PC-3 (cell line): Measurements from ENCODE around the gene KLHL15. TPM values are rescaled to one million over a fixed set of nuclear protein-coding genes. Genes with fewer than 3 reads are reported as not detected.

Experiments used
- ATAC-seq: fragments of 200-7000 bp; cut with Tn5 transposase; 2 replicates; pipeline ENCODE4 v1.9.1; 2020; ENCODE audit warnings: mild to moderate bottlenecking, moderate library complexity
- BruUV-seq: library from RNA; stranded (reverse); fragments of 400-500 nt; replicated peaks from 2 replicates; lab custom pipeline; 2021; lab: Mats Ljungman, UMichigan
- CTCF ChIA-PET: fragments of 300-600 bp; sonication (Branson Sonifier 250); formaldehyde crosslinking; loops from one replicate; lab custom pipeline; 2022; ENCODE audit warnings: antibody characterized with exemption; lab: Charles Lee
- POLR2A ChIA-PET: fragments of 300-600 bp; sonication (Branson Sonifier 250); formaldehyde crosslinking; loops from one replicate; lab custom pipeline; 2022; ENCODE audit warnings: antibody characterized with exemption; ENCODE audit not compliant: unreplicated experiment; lab: Charles Lee
- DNase-seq: peaks from one replicate; pipeline ENCODE4 v3.0.0-alpha.2; 2015
- H2AFZ ChIP-seq: fragments of 300-600 bp; sonication (generic); 2 replicates; pipeline ENCODE4 v1.6.0; 2016; ENCODE audit warnings: antibody characterized with exemption, low read length
- H3F3A ChIP-seq: fragments of 300-600 bp; sonication (generic); one replicate; pipeline ENCODE4 v1.6.0; 2017; ENCODE audit warnings: antibody characterized with exemption, low read length, control low read depth, mild to moderate bottlenecking; ENCODE audit not compliant: unreplicated experiment
- H3K27ac ChIP-seq: fragments of 300-600 bp; sonication (generic); 2 replicates; pipeline ENCODE4 v1.5.1; 2016; ENCODE audit warnings: mild to moderate bottlenecking, low read length
- H3K27me3 ChIP-seq: fragments of 300-600 bp; sonication (generic); 2 replicates; pipeline ENCODE4 v1.6.1; 2016; ENCODE audit warnings: low read length, mixed read lengths
- H3K36me3 ChIP-seq: fragments of 300-600 bp; sonication (generic); 2 replicates; pipeline ENCODE4 v1.6.1; 2016; ENCODE audit warnings: low read depth, mixed run types, low read length, mixed read lengths
- H3K4me1 ChIP-seq: fragments of 300-600 bp; sonication (generic); 2 replicates; pipeline ENCODE4 v1.5.1; 2016; ENCODE audit warnings: low read length; ENCODE audit not compliant: insufficient read depth
- H3K4me2 ChIP-seq: fragments of 300-600 bp; sonication (generic); 2 replicates; pipeline ENCODE4 v1.6.0; 2016; ENCODE audit warnings: low read length
- H3K4me3 ChIP-seq: fragments of 300-600 bp; sonication (generic); 2 replicates; pipeline ENCODE4 v1.5.1; 2016; ENCODE audit warnings: mild to moderate bottlenecking, low read length, mixed read lengths
- H3K79me2 ChIP-seq: fragments of 300-600 bp; sonication (generic); 2 replicates; pipeline ENCODE4 v1.6.1; 2017; ENCODE audit warnings: low read length, mixed read lengths
- H3K9ac ChIP-seq: fragments of 300-600 bp; sonication (generic); 2 replicates; pipeline ENCODE4 v1.6.0; 2016; ENCODE audit warnings: mild to moderate bottlenecking, low read length
- H3K9me2 ChIP-seq: fragments of 300-600 bp; sonication (generic); replicated peaks from 2 replicates; pipeline ENCODE4 v1.6.1; 2016; ENCODE audit warnings: mixed run types, low read length, mixed read lengths
- H3K9me3 ChIP-seq: fragments of 300-600 bp; sonication (generic); 2 replicates; pipeline ENCODE4 v1.6.1; 2016; ENCODE audit warnings: low read length, mixed read lengths
- H4K20me1 ChIP-seq: fragments of 300-600 bp; sonication (generic); 2 replicates; pipeline ENCODE4 v1.6.1; 2016; ENCODE audit warnings: low read length, mixed read lengths
- CTCF ChIP-seq: fragments of 300-600 bp; sonication (generic); conservative IDR thresholded peaks from 2 replicates; pipeline ENCODE4 v1.5.1; 2017; ENCODE audit warnings: antibody characterized with exemption, low read depth, mild to moderate bottlenecking, low read length
- EZH2 ChIP-seq: fragments of 300-600 bp; sonication (generic); IDR thresholded peaks from one replicate; pipeline ENCODE4 v1.6.1; 2017; ENCODE audit warnings: antibody characterized with exemption, mild to moderate bottlenecking, low read length; ENCODE audit not compliant: unreplicated experiment
- EZH2phosphoT487 ChIP-seq: fragments of 300-600 bp; sonication (generic); IDR thresholded peaks from 2 replicates; pipeline ENCODE4 v1.6.1; 2018; ENCODE audit warnings: mild to moderate bottlenecking, antibody characterized with exemption, low read length, borderline replicate concordance
- intact Hi-C: fragments of 100-400 bp; cut with micrococcal nuclease; formaldehyde crosslinking; loops from 2 replicates; pipeline ENCODE4 v1.9.0; 2023
- total RNA-seq: library from RNA; depleted of rRNA; stranded (reverse); fragments of >200 nt; gene quantifications from 2 replicates; pipeline ENCODE4 v1.2.3, GENCODE V29; 2014; rRNA removed

The KLHL15 gene
- total RNA-seq, 1 experiment from 2014 or later: 8.5 TPM

GRCh38 chrX:23935106-23935505 lies 91.9 kb downstream of the KLHL15 start:
- ATAC-seq (no peak), DNase-seq (no peak)
- Histone ChIP-seq H3K4me3 (no peak overlapping the region), H2AFZ (no peak overlapping the region), H3K9me3 (no peaks in the 10 kb centered on the region), H3K79me2 (no peaks in the 10 kb centered on the region), H3F3A (no peaks in the 10 kb centered on the region), H3K9me2 (no peaks in the 10 kb centered on the region), H3K27ac (no peak overlapping the region), H3K36me3 (no peaks in the 10 kb centered on the region), H3K27me3 (no peaks in the 10 kb centered on the region), H4K20me1 (no peaks in the 10 kb centered on the region), H3K4me2 (no peak overlapping the region), H3K4me1 (peaks cover 8% of the 10 kb centered on the region), H3K9ac (no peak overlapping the region)
- CTCF ChIA-PET: interaction anchor here (1.5 kb wide), 1 partner anchor 119 kb away, joined by 3 read pairs; no protein-coding TSS in a partner anchor
- TF ChIP-seq CTCF: no peak
- no peak for TF ChIP-seq EZH2phosphoT487
- TF ChIP-seq EZH2: no peak
- BruUV-seq: no TSS peak
- intact Hi-C loops: loop anchor here (10.0 kb wide), 1 partner anchor 90 kb away; the partner anchor contains the start of gene KLHL15
- POLR2A ChIA-PET: no interaction called here

Other genes starting within 250 kb of the KLHL15 start
- gene SAT1, start 244.0 kb downstream of the KLHL15 start, total RNA-seq: 414 and 448 TPM in 2 replicates
- 30.4 and 34.0 TPM in 2 replicates for gene APOO, start 119.2 kb downstream of the KLHL15 start, total RNA-seq
- gene CXorf58, start 119.2 kb downstream of the KLHL15 start, total RNA-seq: not detected in 2 replicates
- 178 and 201 TPM in 2 replicates for gene EIF2S3, start 27.8 kb upstream of the KLHL15 start, total RNA-seq
- 21.0 and 25.9 TPM in 2 replicates for gene ZFX, start 122.5 kb upstream of the KLHL15 start, total RNA-seq